Activated CD8-positive, alpha-beta T cell treated with anti-CD3 and anti-CD28 coated beads, Interleukin-2, amount 10 ng/mL, durations not matched to agents 7 days and 5 days (primary cell): Measurements from ENCODE around the gene PXT1. TPM values are rescaled to one million over a fixed set of nuclear protein-coding genes. Genes with fewer than 3 reads are reported as not detected.

ENCODE experiments used
- ATAC-seq: fragments of 150-1000 bp; cut with Tn5 transposase; one replicate; pipeline ENCODE4 v1.10.0; 2021; ENCODE audit warnings: moderate library complexity
- CTCF ChIA-PET: fragments of 350-600 bp; sonication (Branson Sonifier 250); formaldehyde crosslinking; loops from one replicate; lab custom pipeline; 2021; ENCODE audit warnings: antibody characterized with exemption; lab: Charles Lee
- POLR2A ChIA-PET: fragments of 350-600 bp; sonication (Branson Sonifier 250); formaldehyde crosslinking; loops from one replicate; lab custom pipeline; 2021; ENCODE audit warnings: antibody characterized with exemption; lab: Charles Lee
- DNase-seq: peaks from one replicate; pipeline ENCODE4 v3.0.0-alpha.2; 2020
- H3K27ac Mint-ChIP-seq: one replicate; pipeline ENCODE4 v1.8.0; 2021; ENCODE audit warnings: mild to moderate bottlenecking, mixed read lengths
- H3K27me3 Mint-ChIP-seq: one replicate; pipeline ENCODE4 v1.8.0; 2021; ENCODE audit warnings: low read depth, mixed read lengths
- H3K36me3 Mint-ChIP-seq: one replicate; pipeline ENCODE4 v1.8.0; 2021; ENCODE audit warnings: low read depth, mixed read lengths
- H3K4me1 Mint-ChIP-seq: one replicate; pipeline ENCODE4 v1.8.0; 2021; ENCODE audit warnings: low read depth, mixed read lengths
- H3K4me3 Mint-ChIP-seq: one replicate; pipeline ENCODE4 v1.8.0; 2021; ENCODE audit warnings: mild to moderate bottlenecking, mixed read lengths
- H3K9me3 Mint-ChIP-seq: one replicate; pipeline ENCODE4 v1.8.0; 2022; ENCODE audit warnings: mixed read lengths; ENCODE audit not compliant: insufficient read depth
- total RNA-seq, 2 experiments: library from RNA; stranded (reverse); gene quantifications; one replicate each; pipeline ENCODE4 v1.2.3, GENCODE V29; 2021

PXT1 gene
- total RNA-seq, 2 experiments from 2014 or later, result 0.16 TPM

DNA sequence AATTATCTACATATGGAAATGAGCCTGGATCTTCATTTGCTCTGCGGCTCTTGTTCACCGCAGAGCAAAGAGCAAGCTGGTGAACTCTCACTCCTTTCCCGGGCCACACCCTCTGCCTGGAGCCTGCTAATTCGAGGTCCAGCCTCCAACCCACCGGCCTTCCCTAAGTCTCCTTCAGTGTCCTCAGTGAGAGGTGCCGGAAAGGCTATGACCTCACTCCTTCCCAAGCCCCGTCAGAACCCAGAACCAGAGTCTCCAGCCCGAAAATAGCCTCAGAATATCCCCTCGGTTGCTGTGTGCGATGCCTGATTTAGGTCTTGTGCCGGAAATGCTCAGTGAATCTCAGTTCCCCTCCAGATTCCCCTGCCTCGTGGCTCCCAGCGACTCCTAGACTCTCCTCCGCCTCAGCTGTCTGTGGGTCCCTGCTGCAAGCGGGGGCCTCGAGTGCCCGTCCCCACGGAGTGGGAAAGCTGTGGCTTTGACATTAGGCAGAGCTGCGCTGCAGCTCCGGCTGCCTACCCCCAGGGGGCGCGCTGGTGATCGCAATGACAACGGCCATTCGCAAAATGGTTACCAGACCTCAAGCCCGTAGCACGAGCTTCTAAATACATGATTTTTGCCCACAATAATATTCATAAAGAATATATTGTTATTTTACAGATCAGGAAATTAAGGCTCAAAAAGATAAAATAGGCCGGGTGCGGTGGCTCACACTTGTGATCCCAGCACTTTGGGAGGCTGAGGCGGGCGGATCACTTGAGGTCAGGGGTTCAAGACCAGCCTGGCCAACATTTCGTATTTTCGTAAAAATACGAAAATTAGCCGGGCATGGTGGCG, 101.8 kb downstream of the PXT1 start:
- DNase-seq (peak; percentile 77), ATAC-seq (peak; percentile 80)
- no peaks in the 10 kb centered on the region for H3K36me3 Mint-ChIP-seq
- peaks cover 35% of the 10 kb centered on the region for H3K27me3 Mint-ChIP-seq
- peaks cover 11% of the 10 kb centered on the region for H3K4me1 Mint-ChIP-seq
- H3K4me3 Mint-ChIP-seq, result peak overlapping the region; percentile 45
- no peaks in the 10 kb centered on the region for H3K9me3 Mint-ChIP-seq
- H3K27ac Mint-ChIP-seq, result no peak overlapping the region
- ChIA-PET POLR2A (interaction anchor here (0.6 kb wide), 1 partner anchor 274 kb away, joined by 3 read pairs; no protein-coding TSS in a partner anchor), CTCF (interaction anchor here (0.6 to 5.4 kb wide), 36 partner anchors 8 to 420 kb away, joined by 3 to 75 read pairs (median 4); partner anchors contain the start of gene SRPK1)

Other genes starting within 250 kb of the PXT1 start
- 10 to 100 TPM; 17.5 to 19.4 TPM for gene BRPF3, start 246.1 kb downstream of the PXT1 start, total RNA-seq
- not detected for gene PNPLA1, start 172.8 kb downstream of the PXT1 start, total RNA-seq
- gene BNIP5, start 106.0 kb downstream of the PXT1 start, total RNA-seq, result not detected
- gene ETV7, start 55.2 kb downstream of the PXT1 start, total RNA-seq, result 1 to 10 TPM; 3.5 to 4.6 TPM
- gene KCTD20, start 146 bp upstream of the PXT1 start, total RNA-seq, result 10 to 100 TPM; 56.5 to 58.9 TPM
- 10 to 100 TPM; 53.5 to 54.4 TPM for gene STK38, start 104.6 kb upstream of the PXT1 start, total RNA-seq
- gene SRSF3, start 151.5 kb upstream of the PXT1 start, total RNA-seq, result 100 to 1,000 TPM; 482 to 509 TPM
- gene CDKN1A, start 235.9 kb upstream of the PXT1 start, total RNA-seq, result 10 to 100 TPM; 43.4 to 44.2 TPM